SU-DHL-6 (cell line): ENCODE data around the gene MMAB.

Source experiments
- H2AFZ ChIP-seq: fragments of 200-600 bp; sonication (generic); 2 replicates; pipeline ENCODE4 v1.6.1; 2014; ENCODE audit warnings: low read depth, mild to moderate bottlenecking, moderate library complexity, mixed read lengths, antibody characterized with exemption, low read length; ENCODE audit not compliant: severe bottlenecking
- H3F3A ChIP-seq: fragments of 200-600 bp; shearing (Covaris generic); 2 replicates; pipeline ENCODE4 v1.6.0; 2016; ENCODE audit warnings: antibody characterized with exemption, mild to moderate bottlenecking; ENCODE audit not compliant: insufficient read depth
- H3K27ac ChIP-seq: fragments of 200-600 bp; sonication (generic); 2 replicates; pipeline ENCODE4 v1.5.1; 2016; ENCODE audit warnings: low read depth, mild to moderate bottlenecking, low read length, moderate library complexity, mixed read lengths
- H3K27me3 ChIP-seq: fragments of 200-600 bp; sonication (generic), shearing (Covaris generic); 2 replicates; pipeline ENCODE4 v1.6.0; 2014; ENCODE audit warnings: mild to moderate bottlenecking, low read length
- H3K36me3 ChIP-seq: fragments of 200-600 bp; sonication (generic); 2 replicates; pipeline ENCODE4 v1.6.1; 2014; ENCODE audit warnings: mild to moderate bottlenecking, low read length, mixed read lengths
- H3K4me2 ChIP-seq: fragments of 300-600, 200-600 bp; shearing (Covaris generic), sonication (generic); 2 replicates; pipeline ENCODE4 v1.6.0; 2014; ENCODE audit warnings: low read length, low read depth, mild to moderate bottlenecking; ENCODE audit not compliant: poor library complexity, severe bottlenecking
- H3K4me3 ChIP-seq: fragments of 200-600 bp; sonication (generic); 2 replicates; pipeline ENCODE4 v1.5.1; 2014; ENCODE audit warnings: antibody characterized with exemption, low read length, mild to moderate bottlenecking, mixed read lengths; ENCODE audit not compliant: insufficient read depth, poor library complexity, severe bottlenecking
- H3K79me2 ChIP-seq: fragments of 200-600 bp; sonication (generic); 2 replicates; pipeline ENCODE4 v1.6.1; 2014; ENCODE audit warnings: mild to moderate bottlenecking, low read length, moderate library complexity; ENCODE audit not compliant: insufficient read depth
- H3K9ac ChIP-seq: fragments of 200-600 bp; sonication (generic); 2 replicates; pipeline ENCODE4 v1.7.0; 2014; ENCODE audit warnings: mild to moderate bottlenecking, low read length
- H3K9me2 ChIP-seq: fragments of 200-600 bp; sonication (generic); replicated peaks from 2 replicates; pipeline ENCODE4 v1.6.1; 2014; ENCODE audit warnings: low read length; ENCODE audit not compliant: insufficient read depth
- H3K9me3 ChIP-seq: fragments of 200-600 bp; sonication (generic); 2 replicates; pipeline ENCODE4 v1.6.1; 2014; ENCODE audit warnings: low read length, mixed read lengths; ENCODE audit not compliant: insufficient read depth
- H4K20me1 ChIP-seq: fragments of 200-600 bp; sonication (generic); 2 replicates; pipeline ENCODE4 v1.6.1; 2014; ENCODE audit warnings: low read depth, mild to moderate bottlenecking, antibody characterized with exemption, low read length, moderate library complexity, mixed read lengths
- CTCF ChIP-seq: fragments of 200-600 bp; sonication (generic); IDR thresholded peaks from one replicate; pipeline ENCODE4 v1.5.1; 2017; ENCODE audit warnings: antibody characterized with exemption, mild to moderate bottlenecking, low read length, moderate library complexity; ENCODE audit not compliant: insufficient read depth, poor library complexity, severe bottlenecking
- EZH2phosphoT487 ChIP-seq: fragments of 200-600 bp; sonication (generic), shearing (Covaris generic); conservative IDR thresholded peaks from 2 replicates; pipeline ENCODE4 v1.6.1; 2018; ENCODE audit warnings: mild to moderate bottlenecking, antibody characterized with exemption, low read length, moderate library complexity, mixed read lengths

Gene MMAB

GRCh38 chr12:109527489-109528123, 45.7 kb downstream of the MMAB start:
- Histone ChIP-seq H3K4me2 (no peak overlapping the region), H3K27ac (no peak overlapping the region), H3K79me2 (no peaks in the 10 kb centered on the region), H3F3A (no peaks in the 10 kb centered on the region), H2AFZ (no peak overlapping the region), H3K4me3 (no peak overlapping the region), H4K20me1 (no peaks in the 10 kb centered on the region), H3K27me3 (no peaks in the 10 kb centered on the region), H3K9ac (no peak overlapping the region), H3K36me3 (no peaks in the 10 kb centered on the region), H3K9me2 (no peaks in the 10 kb centered on the region), H3K9me3 (no peaks in the 10 kb centered on the region)
- no peak for TF ChIP-seq CTCF
- TF ChIP-seq EZH2phosphoT487 = no peak

- TF ChIP-seq CTCF = no peak
- TF ChIP-seq EZH2phosphoT487 = no peak
- Histone ChIP-seq H3K4me2 (no peak overlapping the region), H2AFZ (no peak overlapping the region), H3K27me3 (no peaks in the 10 kb centered on the region), H4K20me1 (no peaks in the 10 kb centered on the region), H3F3A (no peaks in the 10 kb centered on the region), H3K9ac (no peak overlapping the region), H3K4me3 (no peak overlapping the region), H3K27ac (no peak overlapping the region), H3K36me3 (no peaks in the 10 kb centered on the region), H3K9me3 (no peaks in the 10 kb centered on the region), H3K79me2 (no peaks in the 10 kb centered on the region), H3K9me2 (no peaks in the 10 kb centered on the region)
Measured at GRCh38 chr12:109525279-109525585, 48.1 kb downstream of the MMAB start.

GRCh38 chr12:109524466-109525278, 48.6 kb downstream of the MMAB start:
- no peaks in the 10 kb centered on the region for H3K79me2 ChIP-seq
- no peak overlapping the region for H2AFZ ChIP-seq
- TF ChIP-seq EZH2phosphoT487 = no peak
- TF ChIP-seq CTCF = no peak
- no peak overlapping the region for H3K4me3 ChIP-seq
- no peaks in the 10 kb centered on the region for H4K20me1 ChIP-seq
- H3K27ac ChIP-seq = no peak overlapping the region
- no peak overlapping the region for H3K9ac ChIP-seq
- H3K27me3 ChIP-seq = no peaks in the 10 kb centered on the region
- H3K4me2 ChIP-seq = no peak overlapping the region
- no peaks in the 10 kb centered on the region for H3K9me2 ChIP-seq
- H3F3A ChIP-seq = no peaks in the 10 kb centered on the region
- no peaks in the 10 kb centered on the region for H3K36me3 ChIP-seq
- H3K9me3 ChIP-seq = no peaks in the 10 kb centered on the region
